SU-DHL-6 (cell line): Measurements from ENCODE around the gene NRP1.

Experiments
- H2AFZ ChIP-seq: fragments of 200-600 bp; sonication (generic); 2 replicates; pipeline ENCODE4 v1.6.1; 2014; ENCODE audit warnings: low read depth, mild to moderate bottlenecking, moderate library complexity, mixed read lengths, antibody characterized with exemption, low read length; ENCODE audit not compliant: severe bottlenecking
- H3F3A ChIP-seq: fragments of 200-600 bp; shearing (Covaris generic); 2 replicates; pipeline ENCODE4 v1.6.0; 2016; ENCODE audit warnings: antibody characterized with exemption, mild to moderate bottlenecking; ENCODE audit not compliant: insufficient read depth
- H3K27ac ChIP-seq: fragments of 200-600 bp; sonication (generic); 2 replicates; pipeline ENCODE4 v1.5.1; 2016; ENCODE audit warnings: low read depth, mild to moderate bottlenecking, low read length, moderate library complexity, mixed read lengths
- H3K27me3 ChIP-seq: fragments of 200-600 bp; sonication (generic), shearing (Covaris generic); 2 replicates; pipeline ENCODE4 v1.6.0; 2014; ENCODE audit warnings: mild to moderate bottlenecking, low read length
- H3K36me3 ChIP-seq: fragments of 200-600 bp; sonication (generic); 2 replicates; pipeline ENCODE4 v1.6.1; 2014; ENCODE audit warnings: mild to moderate bottlenecking, low read length, mixed read lengths
- H3K4me2 ChIP-seq: fragments of 300-600, 200-600 bp; shearing (Covaris generic), sonication (generic); 2 replicates; pipeline ENCODE4 v1.6.0; 2014; ENCODE audit warnings: low read length, low read depth, mild to moderate bottlenecking; ENCODE audit not compliant: poor library complexity, severe bottlenecking
- H3K4me3 ChIP-seq: fragments of 200-600 bp; sonication (generic); 2 replicates; pipeline ENCODE4 v1.5.1; 2014; ENCODE audit warnings: antibody characterized with exemption, low read length, mild to moderate bottlenecking, mixed read lengths; ENCODE audit not compliant: insufficient read depth, poor library complexity, severe bottlenecking
- H3K79me2 ChIP-seq: fragments of 200-600 bp; sonication (generic); 2 replicates; pipeline ENCODE4 v1.6.1; 2014; ENCODE audit warnings: mild to moderate bottlenecking, low read length, moderate library complexity; ENCODE audit not compliant: insufficient read depth
- H3K9ac ChIP-seq: fragments of 200-600 bp; sonication (generic); 2 replicates; pipeline ENCODE4 v1.7.0; 2014; ENCODE audit warnings: mild to moderate bottlenecking, low read length
- H3K9me2 ChIP-seq: fragments of 200-600 bp; sonication (generic); replicated peaks from 2 replicates; pipeline ENCODE4 v1.6.1; 2014; ENCODE audit warnings: low read length; ENCODE audit not compliant: insufficient read depth
- H3K9me3 ChIP-seq: fragments of 200-600 bp; sonication (generic); 2 replicates; pipeline ENCODE4 v1.6.1; 2014; ENCODE audit warnings: low read length, mixed read lengths; ENCODE audit not compliant: insufficient read depth
- H4K20me1 ChIP-seq: fragments of 200-600 bp; sonication (generic); 2 replicates; pipeline ENCODE4 v1.6.1; 2014; ENCODE audit warnings: low read depth, mild to moderate bottlenecking, antibody characterized with exemption, low read length, moderate library complexity, mixed read lengths
- CTCF ChIP-seq: fragments of 200-600 bp; sonication (generic); IDR thresholded peaks from one replicate; pipeline ENCODE4 v1.5.1; 2017; ENCODE audit warnings: antibody characterized with exemption, mild to moderate bottlenecking, low read length, moderate library complexity; ENCODE audit not compliant: insufficient read depth, poor library complexity, severe bottlenecking
- EZH2phosphoT487 ChIP-seq: fragments of 200-600 bp; sonication (generic), shearing (Covaris generic); conservative IDR thresholded peaks from 2 replicates; pipeline ENCODE4 v1.6.1; 2018; ENCODE audit warnings: mild to moderate bottlenecking, antibody characterized with exemption, low read length, moderate library complexity, mixed read lengths

The NRP1 gene

GRCh38 chr10:33137356-33138005 is 197.0 kb downstream of the NRP1 start:
- Histone ChIP-seq H3K36me3 (no peaks in the 10 kb centered on the region), H3K4me3 (no peak overlapping the region), H2AFZ (no peak overlapping the region), H3K79me2 (no peaks in the 10 kb centered on the region), H3K4me2 (no peak overlapping the region), H4K20me1 (no peaks in the 10 kb centered on the region), H3K9ac (no peak overlapping the region), H3K9me3 (no peaks in the 10 kb centered on the region), H3K9me2 (no peaks in the 10 kb centered on the region), H3K27me3 (no peaks in the 10 kb centered on the region), H3F3A (no peaks in the 10 kb centered on the region), H3K27ac (no peak overlapping the region)
- TF ChIP-seq CTCF (no peak), EZH2phosphoT487 (no peak)

GRCh38 chr10:33136781-33137180 is 197.7 kb downstream of the NRP1 start:
- no peak for TF ChIP-seq EZH2phosphoT487
- no peak for TF ChIP-seq CTCF
- Histone ChIP-seq H3K9ac (no peak overlapping the region), H3F3A (no peaks in the 10 kb centered on the region), H4K20me1 (no peaks in the 10 kb centered on the region), H3K4me3 (no peak overlapping the region), H3K9me2 (no peaks in the 10 kb centered on the region), H3K27me3 (no peaks in the 10 kb centered on the region), H2AFZ (no peak overlapping the region), H3K36me3 (no peaks in the 10 kb centered on the region), H3K4me2 (no peak overlapping the region), H3K27ac (no peak overlapping the region), H3K79me2 (no peaks in the 10 kb centered on the region), H3K9me3 (no peaks in the 10 kb centered on the region)

- no peaks in the 10 kb centered on the region for H3K9me2 ChIP-seq
- no peak overlapping the region for H3K9ac ChIP-seq
- no peaks in the 10 kb centered on the region for H3K36me3 ChIP-seq
- H3K27me3 ChIP-seq, result no peaks in the 10 kb centered on the region
- H3K4me2 ChIP-seq, result no peak overlapping the region
- H3K9me3 ChIP-seq, result no peaks in the 10 kb centered on the region
- H3F3A ChIP-seq, result no peaks in the 10 kb centered on the region
- TF ChIP-seq EZH2phosphoT487, result no peak
- no peak for TF ChIP-seq CTCF
- H3K4me3 ChIP-seq, result no peak overlapping the region
- no peaks in the 10 kb centered on the region for H4K20me1 ChIP-seq
- no peak overlapping the region for H3K27ac ChIP-seq
- no peaks in the 10 kb centered on the region for H3K79me2 ChIP-seq
- H2AFZ ChIP-seq, result no peak overlapping the region
These were observed 198.2 kb downstream of the NRP1 start for GRCh38 chr10:33136271-33136670.
